H9 (cell line): ENCODE results near the gene FANCF. TPM values are rescaled to one million over a fixed set of nuclear protein-coding genes. Genes with fewer than 3 reads are reported as not detected.

Experiments
- DNase-seq: peaks from one replicate; pipeline ENCODE4 v3.0.0-alpha.2; 2017
- H2AFZ ChIP-seq: one replicate; pipeline ENCODE4 v1.6.1; 2013; ENCODE audit warnings: mild to moderate bottlenecking, low read length, control low read depth, moderate library complexity
- H2AK5ac ChIP-seq: 2 replicates; pipeline ENCODE4 v1.6.1; 2013; ENCODE audit warnings: low read length, control low read depth, mixed read lengths; ENCODE audit not compliant: insufficient read length
- H2BK120ac ChIP-seq: one replicate; pipeline ENCODE4 v1.6.1; 2013; ENCODE audit warnings: low read depth, mild to moderate bottlenecking, low read length, control low read depth, inconsistent platforms; ENCODE audit not compliant: poor library complexity, severe bottlenecking
- H2BK12ac ChIP-seq: 2 replicates; pipeline ENCODE4 v1.6.1; 2013; ENCODE audit warnings: low read length, control low read depth, mixed read lengths, low read depth; ENCODE audit not compliant: insufficient read length
- H2BK15ac ChIP-seq: 2 replicates; pipeline ENCODE4 v1.6.1; 2013; ENCODE audit warnings: low read depth, low read length, control low read depth
- H2BK20ac ChIP-seq: one replicate; pipeline ENCODE4 v1.6.1; 2013; ENCODE audit warnings: low read depth, mild to moderate bottlenecking, low read length, control low read depth, inconsistent platforms; ENCODE audit not compliant: poor library complexity, severe bottlenecking
- H2BK5ac ChIP-seq: 2 replicates; pipeline ENCODE4 v1.6.1; 2013; ENCODE audit warnings: low read length, control low read depth, mixed read lengths; ENCODE audit not compliant: insufficient read length
- H3K14ac ChIP-seq: 2 replicates; pipeline ENCODE4 v1.6.1; 2013; ENCODE audit warnings: low read length, control low read depth; ENCODE audit not compliant: insufficient read depth
- H3K18ac ChIP-seq: 2 replicates; pipeline ENCODE4 v1.6.1; 2013; ENCODE audit warnings: low read depth, mild to moderate bottlenecking, mixed read lengths, low read length, control low read depth; ENCODE audit not compliant: insufficient read length
- H3K23ac ChIP-seq: 2 replicates; pipeline ENCODE4 v1.6.1; 2013; ENCODE audit warnings: low read length, control low read depth, mixed read lengths, low read depth; ENCODE audit not compliant: insufficient read length
- H3K23me2 ChIP-seq: 2 replicates; pipeline ENCODE4 v1.6.1; 2013; ENCODE audit warnings: low read depth, mild to moderate bottlenecking, mixed read lengths, low read length, control low read depth; ENCODE audit not compliant: insufficient read length, poor library complexity, severe bottlenecking
- H3K27ac ChIP-seq: 2 replicates; pipeline ENCODE4 v1.5.1; 2013; ENCODE audit warnings: low read length, control low read depth, mixed read lengths, low read depth; ENCODE audit not compliant: insufficient read length
- H3K27me3 ChIP-seq: 2 replicates; pipeline ENCODE4 v1.6.1; 2013; ENCODE audit warnings: low read length, control low read depth, inconsistent platforms; ENCODE audit not compliant: insufficient read depth
- H3K4ac ChIP-seq: 2 replicates; pipeline ENCODE4 v1.6.1; 2013; ENCODE audit warnings: low read depth, mild to moderate bottlenecking, control low read depth, inconsistent platforms, low read length, moderate library complexity
- H3K4me1 ChIP-seq: 2 replicates; pipeline ENCODE4 v1.6.1; 2013; ENCODE audit warnings: low read length, control low read depth, inconsistent platforms; ENCODE audit not compliant: insufficient read depth
- H3K4me2 ChIP-seq: 2 replicates; pipeline ENCODE4 v1.6.1; 2013; ENCODE audit warnings: low read length, control low read depth, mixed read lengths; ENCODE audit not compliant: insufficient read length, insufficient read depth
- H3K56ac ChIP-seq: 2 replicates; pipeline ENCODE4 v1.6.1; 2013; ENCODE audit warnings: low read depth, mild to moderate bottlenecking, mixed read lengths, low read length, control low read depth; ENCODE audit not compliant: insufficient read length
- H3K79me1 ChIP-seq: 2 replicates; pipeline ENCODE4 v1.6.1; 2013; ENCODE audit warnings: low read depth, mild to moderate bottlenecking, moderate library complexity, low read length, control low read depth, inconsistent platforms; ENCODE audit not compliant: insufficient read depth, poor library complexity, severe bottlenecking
- H3K79me2 ChIP-seq: 2 replicates; pipeline ENCODE4 v1.6.1; 2013; ENCODE audit warnings: low read length, control low read depth, inconsistent platforms; ENCODE audit not compliant: insufficient read depth
- H3K9ac ChIP-seq: 2 replicates; pipeline ENCODE4 v1.6.1; 2013; ENCODE audit warnings: low read length, control low read depth, mixed read lengths; ENCODE audit not compliant: insufficient read length; ENCODE audit errors: extremely low read depth
- H3K9me3 ChIP-seq: one replicate; pipeline ENCODE4 v1.6.1; 2013; ENCODE audit warnings: low read depth, low read length, inconsistent platforms; ENCODE audit not compliant: control insufficient read depth
- H3T11ph ChIP-seq: one replicate; pipeline ENCODE4 v1.6.1; 2013; ENCODE audit warnings: mild to moderate bottlenecking, low read length, control low read depth, inconsistent platforms
- H4K20me1 ChIP-seq: one replicate; pipeline ENCODE4 v1.6.1; 2013; ENCODE audit not compliant: control insufficient read depth, insufficient read length, insufficient read depth
- H4K5ac ChIP-seq: 2 replicates; pipeline ENCODE4 v1.6.1; 2013; ENCODE audit warnings: low read depth, mild to moderate bottlenecking, mixed read lengths, low read length, control low read depth; ENCODE audit not compliant: insufficient read length
- H4K8ac ChIP-seq: replicated peaks from 2 replicates; pipeline ENCODE4 v1.6.1; 2013; ENCODE audit warnings: low read length, control low read depth, mixed read lengths, low read depth; ENCODE audit not compliant: insufficient read length
- H4K91ac ChIP-seq: 2 replicates; pipeline ENCODE4 v1.6.1; 2013; ENCODE audit warnings: low read depth, mild to moderate bottlenecking, moderate library complexity, mixed read lengths, low read length, control low read depth; ENCODE audit not compliant: insufficient read length
- H3K27ac Mint-ChIP-seq, 3 experiments: 2 replicates in 2 of 3; 3 replicates in 1 of 3; pipeline ENCODE4 v1.8.0; 2020 to 2021; ENCODE audit warnings: mixed read lengths in 3 of 3, mild to moderate bottlenecking in 1 of 3, moderate library complexity in 1 of 3
- H3K27me3 Mint-ChIP-seq: 2 replicates; pipeline ENCODE4 v1.8.0; 2021; ENCODE audit warnings: low read depth, mild to moderate bottlenecking, moderate library complexity, mixed read lengths
- H3K36me3 Mint-ChIP-seq, 3 experiments: 2 replicates in 2 of 3; 3 replicates in 1 of 3; pipeline ENCODE4 v1.8.0; 2020 to 2021; ENCODE audit warnings: low read depth in 3 of 3, mixed read lengths in 3 of 3; ENCODE audit not compliant: insufficient read depth in 1 of 3
- H3K4me1 Mint-ChIP-seq, 2 experiments: 2 replicates each; pipeline ENCODE4 v1.8.0; 2020; ENCODE audit warnings: mixed read lengths in 2 of 2
- H3K4me3 Mint-ChIP-seq, 2 experiments: 2 replicates in 1 of 2; 3 replicates in 1 of 2; pipeline ENCODE4 v1.8.0; 2020 to 2021; ENCODE audit warnings: mild to moderate bottlenecking in 2 of 2, mixed read lengths in 2 of 2, moderate library complexity in 1 of 2
- H3K9me3 Mint-ChIP-seq, 2 experiments: 2 replicates in 1 of 2; 3 replicates in 1 of 2; pipeline ENCODE4 v1.8.0; 2020; ENCODE audit warnings: mild to moderate bottlenecking in 2 of 2, mixed read lengths in 2 of 2, moderate library complexity in 1 of 2
- CTCF ChIP-seq: fragments of 200-600 bp; sonication (generic); conservative IDR thresholded peaks from 3 replicates; pipeline ENCODE4 v1.8.0; 2021; ENCODE audit warnings: antibody characterized with exemption, mild to moderate bottlenecking
- WGBS: extraction: QIAGEN DNeasy Blood & Tissue Kit; methylation state at CpG from one replicate; pipeline ENCODE4 v1.1.7; 2013; ENCODE audit warnings: missing lambda C conversion rate, low lambda C conversion rate, mixed read lengths; ENCODE audit not compliant: insufficient read length; ENCODE audit errors: extremely low coverage; 5-methylcytosine and 5-hydroxymethylcytosine counted together
- total RNA-seq: library from RNA; stranded (reverse); gene quantifications from 2 replicates; pipeline ENCODE4 v1.2.1, GENCODE V29; 2021

The FANCF gene
- total RNA-seq, 1 experiment from 2014 or later = 15.3 TPM

GRCh38 chr11:22659783-22660182 lies 34.2 kb upstream of the FANCF start:
- no peak overlapping the region for H3T11ph ChIP-seq
- no peak overlapping the region for H3K4me2 ChIP-seq
- no peak overlapping the region for H3K9ac ChIP-seq
- H4K91ac ChIP-seq = no peak overlapping the region
- no peak overlapping the region for H2BK120ac ChIP-seq
- Mint-ChIP-seq H3K4me1 (peaks cover 12 to 20% of the 10 kb centered on the region in 2 experiments), H3K27me3 (peaks cover under 1% of the 10 kb centered on the region), H3K9me3 (no peaks in the 10 kb centered on the region), H3K27ac (no peak overlapping the region), H3K36me3 (no peaks in the 10 kb centered on the region), H3K4me3 (no peak overlapping the region)
- H3K56ac ChIP-seq = no peak overlapping the region
- no peak overlapping the region for H2BK12ac ChIP-seq
- no peak overlapping the region for H4K8ac ChIP-seq
- H3K4me1 ChIP-seq = no peaks in the 10 kb centered on the region
- no peaks in the 10 kb centered on the region for H3K23me2 ChIP-seq
- H2BK5ac ChIP-seq = no peak overlapping the region
- H2AK5ac ChIP-seq = no peak overlapping the region
- no peak for DNase-seq
- H3K14ac ChIP-seq = no peak overlapping the region
- H3K79me2 ChIP-seq = no peaks in the 10 kb centered on the region
- no peak overlapping the region for H3K4ac ChIP-seq
- no peak overlapping the region for H2BK20ac ChIP-seq
- no peak overlapping the region for H4K5ac ChIP-seq
- no peaks in the 10 kb centered on the region for H3K79me1 ChIP-seq
- no peaks in the 10 kb centered on the region for H3K27me3 ChIP-seq
- no peak overlapping the region for H2AFZ ChIP-seq
- no peaks in the 10 kb centered on the region for H4K20me1 ChIP-seq
- WGBS = no CpG with 5 or more reads among the region's 1 CpG
- no peak overlapping the region for H3K23ac ChIP-seq
- no peak overlapping the region for H3K18ac ChIP-seq
- no peak overlapping the region for H2BK15ac ChIP-seq
- no peaks in the 10 kb centered on the region for H3K9me3 ChIP-seq
- TF ChIP-seq CTCF = no peak
- H3K27ac ChIP-seq = no peak overlapping the region
